ENCODE data around the gene C22orf15.

The C22orf15 gene

GRCh38 chr22:23752090-23752691 lies 10.6 kb upstream of the C22orf15 start:
- TF ChIP-seq CTCF (IDR thresholded peaks at IDR 0.05) = no peak
- DNase-seq = no peak
- Histone ChIP-seq H3K9me3 (no peaks in the 10 kb centered on the region), H3K27me3 (no peaks in the 10 kb centered on the region), H3K27ac (no peak overlapping the region), H3K4me1 (peaks cover 0 to 29% (median 8%) of the 10 kb centered on the region in 4 donors), H3K4me3 (no peak overlapping the region), H3K36me3 (no peaks in the 10 kb centered on the region)
- intact Hi-C loops (cut with DNase I; ENCODE audit: low total_unique reads) = loop anchor here (10.0 kb wide), 1 partner anchor 227 kb away; no protein-coding TSS in a partner anchor

- no peak for TF ChIP-seq CTCF (IDR thresholded peaks at IDR 0.05)
- H3K27me3 ChIP-seq = no peaks in the 10 kb centered on the region
- H3K27ac ChIP-seq = no peak overlapping the region
- no peak overlapping the region for H3K4me3 ChIP-seq
- H3K36me3 ChIP-seq = no peaks in the 10 kb centered on the region
- peaks cover 0 to 26% (median 8%) of the 10 kb centered on the region in 4 donors for H3K4me1 ChIP-seq
- DNase-seq = no peak
- intact Hi-C loops (cut with DNase I; ENCODE audit: low total_unique reads) = loop anchor here (10.0 kb wide), 1 partner anchor 228 kb away; no protein-coding TSS in a partner anchor
- no peaks in the 10 kb centered on the region for H3K9me3 ChIP-seq
Observed at GRCh38 chr22:23752750-23753149, 10.0 kb upstream of the C22orf15 start.

- no peak for TF ChIP-seq CTCF (IDR thresholded peaks at IDR 0.05)
- DNase-seq = no peak
- intact Hi-C loops (cut with DNase I; ENCODE audit: low total_unique reads) = loop anchor here (10.0 kb wide), 1 partner anchor 229 kb away; no protein-coding TSS in a partner anchor
- H3K4me1 ChIP-seq = peaks cover 0 to 22% (median 8%) of the 10 kb centered on the region in 4 donors
- no peaks in the 10 kb centered on the region for H3K9me3 ChIP-seq
- no peaks in the 10 kb centered on the region for H3K27me3 ChIP-seq
- no peak overlapping the region for H3K27ac ChIP-seq
- H3K4me3 ChIP-seq = no peak overlapping the region
- no peaks in the 10 kb centered on the region for H3K36me3 ChIP-seq
Observed at GRCh38 chr22:23753385-23753784, 9.4 kb upstream of the C22orf15 start.

GRCh38 chr22:23754220-23754919 lies 8.4 kb upstream of the C22orf15 start, which contains the start of gene VPREB3:
VPREB3 (minus strand) TSS chr22:23754425; CDS start chr22:23754363, 62 bp downstream.
- no peaks in the 10 kb centered on the region for H3K36me3 ChIP-seq
- DNase-seq = no peak
- H3K4me1 ChIP-seq = peaks cover 0 to 18% (median 8%) of the 10 kb centered on the region in 4 donors
- TF ChIP-seq CTCF (IDR thresholded peaks at IDR 0.05) = no peak
- no peaks in the 10 kb centered on the region for H3K9me3 ChIP-seq
- no peaks in the 10 kb centered on the region for H3K27me3 ChIP-seq
- intact Hi-C loops (cut with DNase I; ENCODE audit: low total_unique reads) = loop anchor here (10.0 kb wide), 1 partner anchor 230 kb away; no protein-coding TSS in a partner anchor
- H3K27ac ChIP-seq = no peak within 1 kb of the TSS
- H3K4me3 ChIP-seq = no peak within 1 kb of the TSS

GRCh38 chr22:23754980-23755636 lies 7.7 kb upstream of the C22orf15 start:
- no peak for TF ChIP-seq CTCF (IDR thresholded peaks at IDR 0.05)
- H3K27ac ChIP-seq = no peak overlapping the region
- no peak for DNase-seq

More at GRCh38 chr22:23754980-23755636, 7.7 kb upstream of the C22orf15 start:
- Histone ChIP-seq H3K4me1 (peaks cover 0 to 11% (median 4%) of the 10 kb centered on the region in 4 donors), H3K9me3 (no peaks in the 10 kb centered on the region), H3K4me3 (no peak overlapping the region), H3K36me3 (no peaks in the 10 kb centered on the region), H3K27me3 (no peaks in the 10 kb centered on the region)
- intact Hi-C loops (cut with DNase I; ENCODE audit: low total_unique reads) = loop anchor here (10.0 kb wide), 1 partner anchor 230 kb away; no protein-coding TSS in a partner anchor
